IPS-NIHi7 (cell line): ENCODE data around the gene TMEM219.

Experiments
- DNase-seq: peaks from one replicate; pipeline ENCODE4 v3.0.0; 2012; ENCODE audit warnings: mixed read lengths; ENCODE audit errors: extremely low spot score

The TMEM219 gene

DNA sequence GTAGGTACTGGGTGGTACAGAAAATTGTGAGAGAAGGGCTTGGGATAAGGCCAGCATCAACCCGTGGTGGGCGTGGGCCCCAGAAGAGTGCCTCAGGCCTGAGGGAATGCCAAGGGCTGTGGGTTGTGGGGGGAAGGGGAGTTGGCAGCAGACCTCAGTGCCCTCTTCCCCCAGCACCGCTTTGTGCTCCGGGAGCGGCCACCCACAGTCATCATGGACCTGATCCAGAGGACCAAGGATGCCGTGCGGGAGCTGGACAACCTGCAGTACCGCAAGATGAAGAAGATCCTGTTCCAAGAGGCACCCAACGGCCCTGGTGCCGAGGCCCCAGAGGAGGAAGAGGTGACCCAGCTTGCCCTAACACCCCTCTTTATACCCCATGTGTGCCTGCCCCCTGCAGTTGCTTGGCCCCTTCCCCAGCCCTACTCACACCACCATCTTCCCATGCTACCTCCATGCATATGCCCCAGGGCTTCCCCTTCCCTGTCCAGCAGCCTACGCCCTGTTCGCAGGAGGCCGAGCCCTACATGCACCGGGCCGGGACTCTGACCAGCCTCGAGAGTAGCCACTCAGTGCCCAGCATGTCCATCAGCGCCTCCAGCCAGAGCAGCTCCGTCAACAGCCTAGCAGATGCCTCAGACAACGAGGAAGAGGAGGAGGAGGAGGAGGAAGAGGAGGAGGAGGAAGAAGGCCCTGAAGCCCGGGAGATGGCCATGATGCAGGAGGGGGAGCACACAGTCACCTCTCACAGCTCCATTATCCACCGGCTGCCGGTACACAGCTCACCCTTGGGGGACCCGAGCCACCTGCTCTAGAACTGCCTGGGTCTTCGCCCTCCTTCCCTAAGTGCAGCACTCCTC lies 20.9 kb downstream of the TMEM219 start:
- no peak for DNase-seq

DNA sequence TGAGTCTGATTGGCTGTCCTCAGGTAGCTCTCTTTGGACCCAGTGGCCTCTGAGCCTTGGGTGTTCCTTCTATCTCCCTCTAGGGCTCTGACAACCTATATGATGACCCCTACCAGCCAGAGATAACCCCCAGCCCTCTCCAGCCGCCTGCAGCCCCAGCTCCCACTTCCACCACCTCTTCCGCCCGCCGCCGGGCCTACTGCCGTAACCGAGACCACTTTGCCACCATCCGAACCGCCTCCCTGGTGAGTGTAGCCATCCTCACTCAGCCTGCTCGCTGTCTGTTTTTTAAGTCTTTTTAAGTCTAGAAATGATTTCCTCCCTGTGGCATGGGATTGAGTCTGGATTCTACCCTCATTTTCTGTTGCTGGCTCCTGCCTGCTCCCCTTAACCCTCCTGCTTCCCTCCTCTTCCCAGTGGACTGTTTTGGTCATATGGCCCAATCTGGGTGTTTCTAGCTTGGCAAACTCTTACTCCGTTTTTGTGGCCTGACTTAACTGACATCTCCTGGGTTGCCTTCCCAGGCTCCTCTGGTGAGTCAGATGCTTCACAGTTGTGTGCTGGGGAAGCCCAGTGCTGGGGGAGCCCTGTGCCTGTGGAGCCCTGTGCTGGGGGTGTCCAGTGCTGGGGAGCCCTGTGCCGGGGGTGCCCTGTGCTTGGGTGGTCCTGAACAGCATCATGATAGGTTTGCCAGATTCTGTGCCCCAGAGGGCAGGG lies 21.7 kb downstream of the TMEM219 start:
- no peak for DNase-seq

DNA sequence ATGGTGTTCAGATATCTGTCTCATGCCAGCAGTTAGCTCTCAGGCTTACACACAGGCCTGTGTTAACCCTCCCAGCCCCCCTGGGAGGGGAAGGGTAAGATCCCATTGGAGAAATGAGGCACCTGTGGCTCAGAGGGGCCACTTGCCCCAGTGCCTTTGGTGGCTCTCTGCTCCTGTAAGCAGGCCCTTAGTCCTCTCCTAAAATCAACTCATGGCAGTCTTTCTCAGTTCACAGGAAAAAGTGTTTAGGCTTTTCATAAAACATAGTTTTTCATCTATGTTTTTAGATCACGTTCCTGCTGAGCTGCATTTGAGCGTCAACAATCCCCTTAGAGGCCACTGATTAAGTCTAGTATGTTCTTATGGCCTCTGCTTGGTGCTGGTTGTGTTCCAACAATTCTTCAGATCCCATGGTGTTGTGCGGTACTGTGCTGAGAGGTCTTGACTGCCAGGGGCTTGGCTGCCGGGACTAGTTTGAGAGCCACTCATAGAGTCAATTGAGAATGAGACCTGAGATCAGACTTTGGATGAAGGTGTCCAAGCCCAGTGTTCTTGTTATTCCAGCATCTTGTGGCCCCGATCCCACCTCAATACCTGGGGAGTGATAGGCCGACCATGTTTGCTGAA lies 22.4 kb downstream of the TMEM219 start:
- no peak for DNase-seq

DNA sequence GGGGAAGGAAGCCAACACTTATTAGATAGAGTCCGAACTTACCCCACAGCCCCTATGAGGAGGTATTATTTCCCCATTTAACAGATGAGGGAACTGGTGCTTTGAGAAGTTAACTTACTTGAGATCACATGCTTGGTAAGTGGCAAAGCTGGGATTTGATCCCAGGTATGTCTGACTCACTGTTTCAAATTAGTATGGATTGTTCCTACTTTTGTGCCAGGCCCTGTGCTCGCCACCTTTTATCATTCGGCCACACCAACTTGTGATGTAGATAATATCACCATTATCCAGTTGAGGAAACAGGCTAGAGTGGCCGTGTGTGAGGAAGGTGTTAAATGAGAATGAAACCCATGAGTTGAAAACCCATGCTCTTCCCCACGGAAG lies 22.9 kb downstream of the TMEM219 start:
- DNase-seq: no peak

DNA sequence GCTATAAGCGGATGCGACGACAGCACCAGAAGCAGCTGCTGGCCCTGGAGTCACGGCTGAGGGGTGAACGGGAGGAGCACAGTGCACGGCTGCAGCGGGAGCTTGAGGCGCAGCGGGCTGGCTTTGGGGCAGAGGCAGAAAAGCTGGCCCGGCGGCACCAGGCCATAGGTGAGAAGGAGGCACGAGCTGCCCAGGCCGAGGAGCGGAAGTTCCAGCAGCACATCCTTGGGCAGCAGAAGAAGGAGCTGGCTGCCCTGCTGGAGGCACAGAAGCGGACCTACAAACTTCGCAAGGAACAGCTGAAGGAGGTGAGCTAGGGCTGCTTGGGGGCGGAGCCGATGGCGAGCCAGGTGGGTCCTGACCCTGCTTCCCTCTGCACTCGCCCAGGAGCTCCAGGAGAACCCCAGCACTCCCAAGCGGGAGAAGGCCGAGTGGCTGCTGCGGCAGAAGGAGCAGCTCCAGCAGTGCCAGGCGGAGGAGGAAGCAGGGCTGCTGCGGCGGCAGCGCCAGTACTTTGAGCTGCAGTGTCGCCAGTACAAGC lies 23.5 kb downstream of the TMEM219 start:
- no peak for DNase-seq

DNA sequence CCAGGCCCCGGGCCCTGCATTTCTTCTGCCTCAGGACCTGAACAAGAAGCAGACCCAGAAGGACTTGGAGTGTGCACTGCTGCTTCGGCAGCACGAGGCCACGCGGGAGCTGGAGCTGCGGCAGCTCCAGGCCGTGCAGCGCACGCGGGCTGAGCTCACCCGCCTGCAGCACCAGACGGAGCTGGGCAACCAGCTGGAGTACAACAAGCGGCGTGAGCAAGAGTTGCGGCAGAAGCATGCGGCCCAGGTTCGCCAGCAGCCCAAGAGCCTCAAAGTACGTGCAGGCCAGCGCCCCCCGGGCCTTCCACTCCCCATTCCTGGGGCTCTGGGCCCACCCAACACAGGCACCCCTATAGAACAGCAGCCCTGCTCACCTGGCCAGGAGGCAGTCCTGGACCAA lies 24.4 kb downstream of the TMEM219 start:
- no peak for DNase-seq

DNA sequence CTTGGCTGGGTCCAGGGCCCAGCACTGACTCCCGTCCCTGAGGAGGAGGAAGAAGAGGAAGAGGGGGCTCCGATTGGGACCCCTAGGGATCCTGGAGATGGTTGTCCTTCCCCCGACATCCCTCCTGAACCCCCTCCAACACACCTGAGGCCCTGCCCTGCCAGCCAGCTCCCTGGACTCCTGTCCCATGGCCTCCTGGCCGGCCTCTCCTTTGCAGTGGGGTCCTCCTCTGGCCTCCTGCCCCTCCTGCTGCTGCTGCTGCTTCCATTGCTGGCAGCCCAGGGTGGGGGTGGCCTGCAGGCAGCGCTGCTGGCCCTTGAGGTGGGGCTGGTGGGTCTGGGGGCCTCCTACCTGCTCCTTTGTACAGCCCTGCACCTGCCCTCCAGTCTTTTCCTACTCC lies 25.1 kb downstream of the TMEM219 start:
- DNase-seq: no peak

DNA sequence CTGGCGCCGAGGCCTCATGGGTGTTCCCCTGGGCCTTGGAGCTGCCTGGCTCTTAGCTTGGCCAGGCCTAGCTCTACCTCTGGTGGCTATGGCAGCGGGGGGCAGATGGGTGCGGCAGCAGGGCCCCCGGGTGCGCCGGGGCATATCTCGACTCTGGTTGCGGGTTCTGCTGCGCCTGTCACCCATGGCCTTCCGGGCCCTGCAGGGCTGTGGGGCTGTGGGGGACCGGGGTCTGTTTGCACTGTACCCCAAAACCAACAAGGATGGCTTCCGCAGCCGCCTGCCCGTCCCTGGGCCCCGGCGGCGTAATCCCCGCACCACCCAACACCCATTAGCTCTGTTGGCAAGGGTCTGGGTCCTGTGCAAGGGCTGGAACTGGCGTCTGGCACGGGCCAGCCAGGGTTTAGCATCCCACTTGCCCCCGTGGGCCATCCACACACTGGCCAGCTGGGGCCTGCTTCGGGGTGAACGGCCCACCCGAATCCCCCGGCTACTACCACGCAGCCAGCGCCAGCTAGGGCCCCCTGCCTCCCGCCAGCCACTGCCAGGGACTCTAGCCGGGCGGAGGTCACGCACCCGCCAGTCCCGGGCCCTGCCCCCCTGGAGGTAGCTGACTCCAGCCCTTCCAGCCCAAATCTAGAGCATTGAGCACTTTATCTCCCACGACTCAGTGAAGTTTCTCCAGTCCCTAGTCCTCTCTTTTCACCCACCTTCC lies 25.6 kb downstream of the TMEM219 start:
- DNase-seq: no peak

DNA sequence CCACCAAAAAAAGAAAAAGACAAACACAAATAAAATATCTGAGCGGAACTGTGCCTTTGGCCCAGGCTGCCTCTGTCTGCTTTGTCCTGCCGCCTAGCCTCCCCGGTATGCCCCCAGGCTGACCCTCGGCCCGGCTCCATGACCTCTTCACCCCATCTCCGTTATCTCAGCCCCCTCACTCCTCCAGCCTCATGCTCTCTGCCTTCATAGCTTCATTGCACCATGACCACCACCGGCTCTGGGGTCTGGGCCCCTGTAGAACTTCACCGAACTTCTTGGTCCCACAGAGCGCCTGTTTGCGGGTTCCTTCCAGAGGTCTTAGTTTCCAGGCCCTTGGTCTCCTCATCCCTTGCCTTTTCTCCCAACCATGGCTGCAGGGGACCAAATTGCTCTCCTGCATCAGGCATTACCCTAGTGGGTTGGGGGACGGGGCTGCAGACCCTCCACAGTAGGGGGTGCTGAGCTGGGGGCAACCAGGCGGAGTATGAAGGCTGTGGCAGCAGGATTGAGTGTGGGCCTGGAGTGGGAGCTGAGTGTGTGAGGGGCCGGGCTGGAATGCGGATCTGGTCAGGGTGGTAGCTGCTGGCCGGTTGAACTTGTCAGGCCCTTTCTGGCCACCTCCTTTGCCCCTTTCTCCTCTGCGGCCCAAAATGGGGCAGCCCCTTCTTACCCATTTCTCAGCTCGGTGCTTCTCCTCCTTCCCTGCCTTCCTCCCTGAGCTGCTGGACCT lies 26.6 kb downstream of the TMEM219 start:
- DNase-seq: no peak

DNA sequence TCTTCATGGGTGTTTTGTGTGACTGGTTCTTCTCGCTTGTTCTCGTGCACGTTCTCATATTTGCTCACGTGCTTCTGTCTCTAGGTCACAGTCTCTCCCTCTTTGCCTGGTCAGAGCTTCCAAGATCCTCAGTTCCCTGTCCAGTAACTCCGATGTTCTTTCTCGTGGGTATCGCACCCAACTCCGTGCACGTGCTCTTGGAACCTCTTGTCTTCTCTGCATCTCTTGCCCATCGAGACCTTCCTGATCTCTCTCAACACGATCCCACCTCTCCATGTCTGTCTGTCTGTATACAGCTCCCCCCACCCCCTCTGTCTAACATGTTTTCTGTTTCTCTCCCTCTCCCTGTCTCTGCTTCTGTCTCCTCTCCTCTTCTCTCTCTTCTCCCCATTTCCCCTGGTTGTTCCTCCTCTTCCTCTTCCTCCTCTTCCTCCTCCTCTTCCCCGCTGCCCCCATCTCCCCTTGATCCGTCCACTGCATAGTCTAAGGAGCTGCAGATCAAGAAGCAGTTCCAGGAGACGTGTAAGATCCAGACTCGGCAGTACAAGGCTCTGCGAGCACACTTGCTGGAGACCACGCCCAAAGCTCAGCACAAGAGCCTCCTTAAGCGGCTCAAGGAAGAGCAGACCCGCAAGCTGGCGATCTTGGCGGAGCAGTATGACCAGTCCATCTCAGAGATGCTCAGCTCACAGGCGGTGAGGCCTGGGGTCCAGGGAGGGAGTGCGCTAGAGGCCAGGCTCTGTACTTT lies 27.4 kb downstream of the TMEM219 start:
- no peak for DNase-seq

DNA sequence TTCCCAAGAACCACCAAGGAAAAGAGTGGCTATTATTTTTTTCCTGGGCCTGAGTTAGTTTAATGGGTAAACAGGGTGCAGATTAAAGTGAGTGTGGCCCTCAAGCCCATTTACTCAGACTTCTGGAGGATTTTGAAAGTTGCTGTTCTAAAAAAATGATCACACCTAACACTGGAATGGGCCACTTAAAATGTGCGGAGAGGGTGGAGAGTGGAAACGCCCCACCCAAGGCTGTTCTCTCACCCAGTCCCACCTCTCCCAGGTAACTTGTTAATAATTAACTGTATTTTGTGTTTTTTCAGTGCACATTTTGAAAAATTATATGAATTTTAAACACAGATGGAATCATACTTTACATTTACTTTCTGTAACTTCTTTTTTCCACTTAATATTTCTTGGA lies 28.2 kb downstream of the TMEM219 start:
- DNase-seq: no peak

DNA sequence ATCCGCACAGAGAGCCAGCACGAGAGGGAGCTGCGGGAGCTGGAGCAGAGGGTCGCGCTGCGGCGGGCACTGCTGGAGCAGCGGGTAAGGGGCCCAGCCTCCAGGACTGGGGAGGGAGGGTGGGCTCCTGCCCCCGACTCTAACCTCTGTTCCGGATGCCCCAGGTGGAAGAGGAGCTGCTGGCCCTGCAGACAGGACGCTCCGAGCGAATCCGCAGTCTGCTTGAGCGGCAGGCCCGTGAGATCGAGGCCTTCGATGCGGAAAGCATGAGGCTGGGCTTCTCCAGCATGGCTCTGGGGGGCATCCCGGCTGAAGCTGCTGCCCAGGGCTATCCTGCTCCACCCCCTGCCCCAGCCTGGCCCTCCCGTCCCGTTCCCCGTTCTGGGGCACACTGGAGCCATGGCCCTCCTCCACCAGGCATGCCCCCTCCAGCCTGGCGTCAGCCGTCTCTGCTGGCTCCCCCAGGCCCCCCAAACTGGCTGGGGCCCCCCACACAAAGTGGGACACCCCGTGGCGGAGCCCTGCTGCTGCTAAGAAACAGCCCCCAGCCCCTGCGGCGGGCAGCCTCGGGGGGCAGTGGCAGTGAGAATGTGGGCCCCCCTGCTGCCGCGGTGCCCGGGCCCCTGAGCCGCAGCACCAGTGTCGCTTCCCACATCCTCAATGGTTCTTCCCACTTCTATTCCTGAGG lies 29.1 kb downstream of the TMEM219 start:
- DNase-seq: no peak

DNA sequence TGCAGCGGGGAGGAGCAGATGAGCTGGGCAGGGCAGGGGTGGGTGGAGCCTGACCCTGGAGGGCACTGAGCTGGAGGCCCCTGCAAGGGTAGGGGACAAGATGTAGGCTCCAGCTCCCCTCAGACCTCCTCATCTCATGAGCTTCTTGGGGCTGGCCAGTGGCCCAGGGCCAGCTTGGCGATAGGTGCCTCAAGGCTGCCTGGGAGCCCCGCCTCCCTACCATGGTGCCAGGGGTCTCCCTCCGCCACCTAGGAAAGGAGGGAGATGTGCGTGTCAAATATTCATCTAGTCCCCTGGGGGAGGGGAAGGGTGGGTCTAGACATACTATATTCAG lies 29.7 kb downstream of the TMEM219 start:
- DNase-seq: no peak

DNA sequence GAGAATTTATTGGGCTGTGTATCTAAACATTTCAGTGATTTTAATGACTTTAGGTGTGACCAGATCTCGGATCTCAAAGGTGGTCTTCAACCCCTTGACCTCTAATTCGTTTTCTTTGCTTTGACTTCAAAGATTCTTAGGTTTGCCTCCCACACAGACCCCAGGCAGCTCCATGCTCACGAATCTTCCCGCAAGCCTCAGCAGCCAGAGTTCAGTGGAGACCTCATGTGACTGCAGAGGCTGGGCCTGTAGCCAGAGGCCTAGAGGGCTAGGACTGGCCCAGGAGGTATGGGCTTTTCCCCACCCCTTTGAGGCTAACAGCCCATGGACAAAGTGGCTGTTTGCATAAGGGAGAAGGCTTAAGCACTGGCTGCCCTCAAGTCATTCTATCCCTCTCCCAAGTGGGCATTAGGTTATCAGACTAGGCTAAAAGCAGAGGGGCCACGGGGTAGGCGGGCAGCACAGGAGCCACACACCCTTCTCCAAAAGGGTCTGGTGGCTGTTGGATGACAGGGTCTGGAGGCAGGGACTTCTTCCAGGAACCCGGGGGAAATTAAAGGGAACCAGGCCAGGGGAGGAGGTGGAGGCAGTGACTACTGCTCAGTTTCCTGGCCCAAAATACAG lies 30.6 kb downstream of the TMEM219 start:
- DNase-seq: no peak

DNA sequence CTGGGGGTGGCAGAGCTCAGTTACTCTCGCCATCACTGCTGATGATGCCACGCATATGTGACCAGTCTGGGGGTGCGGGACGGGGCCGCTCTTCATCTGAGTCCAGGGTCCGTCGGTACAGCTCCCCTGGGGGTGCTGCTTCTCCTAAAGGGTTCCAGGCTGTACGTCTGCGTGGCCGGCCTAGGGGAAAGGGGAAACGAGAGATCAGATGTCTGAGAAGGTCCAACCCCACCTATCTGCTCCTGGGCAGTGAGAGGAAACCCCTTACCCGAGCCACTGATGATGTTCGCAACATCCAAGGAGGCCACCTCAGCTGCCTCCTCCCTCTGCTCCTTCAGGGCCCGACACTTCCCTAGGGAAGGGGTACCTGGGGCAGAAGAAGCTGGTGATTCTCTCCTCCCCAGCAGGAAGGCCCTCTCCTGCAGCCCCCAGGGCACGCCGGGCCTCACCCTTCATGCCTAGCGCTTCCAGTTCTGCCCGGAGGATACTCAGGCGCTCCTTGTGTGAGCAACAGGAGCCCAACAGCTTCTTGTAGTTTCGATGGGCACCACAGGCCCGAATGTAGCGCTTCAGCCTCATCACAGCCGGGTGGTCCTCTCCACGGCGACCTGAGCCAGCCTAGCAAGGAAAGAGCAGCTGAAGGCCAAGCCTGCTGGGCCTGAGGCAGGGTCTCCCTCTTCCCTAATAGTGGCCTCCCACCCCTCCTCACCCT lies 31.5 kb downstream of the TMEM219 start:
- no peak for DNase-seq

DNA sequence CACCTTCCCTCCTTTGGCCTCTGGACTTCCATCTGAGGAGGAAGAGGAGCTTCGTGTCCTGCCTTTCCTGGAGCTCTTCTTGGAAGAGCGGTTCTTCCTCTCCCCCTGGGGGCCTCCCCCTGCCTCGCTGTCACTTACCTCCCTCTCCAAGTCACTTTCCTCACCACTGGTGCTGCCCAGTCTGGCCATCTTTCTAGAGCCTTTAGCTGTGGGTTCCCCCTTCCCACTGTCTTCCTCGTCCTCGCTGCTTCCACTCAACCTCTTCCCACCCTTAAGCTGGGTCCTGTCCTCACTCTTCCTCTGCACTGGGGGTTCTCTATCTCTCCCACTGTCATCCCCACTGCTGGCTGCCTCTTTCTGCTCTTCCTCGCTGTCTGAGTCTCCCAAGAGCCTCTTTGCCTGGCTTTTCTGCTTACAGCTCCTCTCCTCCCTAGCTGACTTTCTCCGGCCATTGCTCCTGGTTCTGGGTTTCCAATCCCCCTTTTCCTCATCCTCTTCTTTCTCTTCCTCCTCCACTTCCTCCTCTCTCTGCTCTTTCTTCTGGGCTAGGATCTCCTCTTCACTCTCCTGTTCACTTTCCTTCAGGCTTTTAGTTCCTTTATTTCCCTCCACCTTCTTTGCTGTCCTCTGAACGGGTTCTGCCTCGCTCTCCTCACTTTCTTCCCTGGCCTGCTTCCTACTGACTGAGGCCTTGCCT lies 32.2 kb downstream of the TMEM219 start:
- DNase-seq: no peak

DNA sequence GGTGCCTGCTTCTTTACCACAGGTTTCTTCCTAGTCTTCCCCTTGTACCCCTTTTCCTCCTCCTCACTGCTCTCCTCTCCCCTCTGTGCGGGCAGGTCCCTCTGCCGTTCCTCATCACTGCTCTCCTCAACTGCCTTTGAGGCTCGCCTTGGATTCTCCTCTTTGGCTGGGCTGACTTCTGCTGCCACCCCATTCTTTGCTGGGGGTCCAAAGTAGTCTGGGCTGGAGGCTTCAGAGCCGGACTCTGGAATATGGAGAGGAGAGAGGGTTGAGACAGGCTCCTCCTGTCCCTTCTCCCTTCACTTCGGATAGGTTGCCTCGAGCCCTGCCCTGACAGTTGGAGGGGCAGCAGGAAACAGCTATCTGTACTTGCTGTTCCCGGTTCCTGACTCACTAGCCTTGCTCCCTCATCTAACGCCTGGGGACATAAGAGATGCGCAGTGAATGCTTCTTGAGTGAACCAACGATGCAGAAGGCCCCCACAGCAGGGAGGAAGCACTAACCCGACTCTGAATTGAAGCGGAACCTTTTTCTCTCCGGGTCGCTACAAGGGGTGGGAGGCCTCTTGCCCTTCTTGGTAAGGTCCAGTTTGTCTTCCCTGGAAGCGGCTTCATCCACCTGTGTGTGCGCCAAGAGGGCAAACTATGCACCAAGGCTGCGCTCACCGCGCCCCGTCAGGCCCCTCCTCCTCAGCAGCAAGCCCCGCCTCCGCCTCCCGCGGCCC lies 32.9 kb downstream of the TMEM219 start:
- peak; percentile 92 for DNase-seq
